SH-SY5Y (cell line): ENCODE data around the gene NFKB1.

Experiments
- GATA2 ChIP-seq: IDR thresholded peaks from 2 replicates; pipeline ENCODE4 v1.6.1; 2011; ENCODE audit warnings: mild to moderate bottlenecking, low read depth, low read length
- GATA3 ChIP-seq: IDR thresholded peaks from 2 replicates; pipeline ENCODE4 v1.6.1; 2011; ENCODE audit warnings: low read depth, mild to moderate bottlenecking, low read length, moderate library complexity

- TF ChIP-seq GATA2, result no peak
- no peak for TF ChIP-seq GATA3
Measured at GRCh38 chr4:102592256-102592655, 91.1 kb downstream of the NFKB1 start.
